GM19452 (cell line): ENCODE results near the gene SPAG9.
"Not testable (repeated sequence)": the region's sequence is repeated elsewhere in the genome, so short reads cannot be mapped to it uniquely, and the experiment has no call there.

Experiments
- ATAC-seq: cut with Tn5 transposase; IDR thresholded peaks from one replicate; pipeline ENCODE4 v1.9.1; 2021; ENCODE audit not compliant: unreplicated experiment

Gene SPAG9

GRCh38 chr17:51097708-51098446 is 22.8 kb downstream of the SPAG9 start:
- ATAC-seq, result no peak

- ATAC-seq, result no peak
Observed at GRCh38 chr17:51091635-51092034, 29.0 kb downstream of the SPAG9 start.

- ATAC-seq, result not testable (repeated sequence)
Observed at GRCh38 chr17:51088868-51089267, 31.8 kb downstream of the SPAG9 start.

- no peak for ATAC-seq
Observed at GRCh38 chr17:51088287-51088686, 32.4 kb downstream of the SPAG9 start.

- ATAC-seq, result no peak
Observed at GRCh38 chr17:51087072-51087757, 33.5 kb downstream of the SPAG9 start.

GRCh38 chr17:51085150-51085805 is 35.4 kb downstream of the SPAG9 start:
- no peak for ATAC-seq

GRCh38 chr17:51083981-51084380 is 36.7 kb downstream of the SPAG9 start:
- no peak for ATAC-seq

GRCh38 chr17:51083364-51083763 is 37.3 kb downstream of the SPAG9 start:
- ATAC-seq, result not testable (repeated sequence)

- no peak for ATAC-seq
Observed at GRCh38 chr17:51079049-51079448, 41.6 kb downstream of the SPAG9 start.

GRCh38 chr17:51078009-51078592 is 42.6 kb downstream of the SPAG9 start:
- no peak for ATAC-seq

GRCh38 chr17:51076821-51077220 is 43.8 kb downstream of the SPAG9 start:
- ATAC-seq, result no peak

GRCh38 chr17:51071556-51071955 is 49.1 kb downstream of the SPAG9 start:
- ATAC-seq, result no peak

- no peak for ATAC-seq
Observed at GRCh38 chr17:51065466-51065865, 55.2 kb downstream of the SPAG9 start.

GRCh38 chr17:51064061-51064735 is 56.5 kb downstream of the SPAG9 start:
- ATAC-seq, result no peak

GRCh38 chr17:51060396-51060795 is 60.3 kb downstream of the SPAG9 start:
- ATAC-seq, result no peak

GRCh38 chr17:51059781-51060180 is 60.9 kb downstream of the SPAG9 start:
- ATAC-seq, result no peak

GRCh38 chr17:51057534-51057933 is 63.1 kb downstream of the SPAG9 start:
- no peak for ATAC-seq

- ATAC-seq, result no peak
Observed at GRCh38 chr17:51056813-51057510, 63.7 kb downstream of the SPAG9 start.

GRCh38 chr17:51054748-51055147 is 65.9 kb downstream of the SPAG9 start:
- no peak for ATAC-seq

GRCh38 chr17:51052235-51052634 is 68.4 kb downstream of the SPAG9 start:
- no peak for ATAC-seq
